ENCODE results near the gene RXRA.
A peak's percentile ranks its signal among the peaks of the same experiment; 100 is the strongest.

The RXRA gene

DNA sequence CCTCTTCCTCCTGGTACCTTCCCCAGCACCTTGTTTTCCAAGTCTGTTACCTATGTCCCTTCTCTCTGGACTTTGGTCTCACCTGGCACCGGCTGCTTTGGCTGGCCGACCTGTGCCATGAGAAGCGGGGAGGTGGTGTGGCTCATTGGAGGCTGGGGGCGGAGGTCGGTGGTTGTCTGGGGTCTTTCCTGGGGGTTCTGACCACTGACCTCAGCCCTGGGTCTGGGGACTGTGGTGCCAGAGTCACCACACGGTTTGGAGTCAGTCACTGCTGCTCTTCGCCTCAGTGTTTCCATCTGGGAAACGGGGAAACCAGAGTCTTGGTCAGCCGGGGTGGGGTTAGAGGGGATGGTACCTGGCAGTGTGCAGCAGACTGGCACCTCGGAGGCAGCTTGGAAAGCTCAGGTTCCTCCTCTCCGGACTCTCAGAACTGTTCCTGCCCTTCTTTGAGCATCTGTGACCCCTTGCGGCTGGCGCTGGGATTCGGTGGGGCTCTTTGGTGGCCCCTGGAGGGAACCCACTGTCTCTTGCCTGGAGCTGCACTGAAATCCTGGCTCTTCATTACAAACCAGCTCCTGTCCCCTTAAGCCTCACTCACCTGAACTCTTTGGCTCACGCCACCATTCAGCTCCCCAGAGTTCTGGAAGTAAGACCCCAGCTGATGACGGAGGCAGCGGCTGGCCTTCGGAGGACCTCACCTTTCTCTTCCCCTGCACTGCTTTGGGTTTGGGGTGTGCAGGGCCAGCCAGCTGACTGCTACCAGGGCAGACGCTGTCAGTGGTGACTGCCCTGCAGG, 4.1 kb upstream of the RXRA start:
- H3K4me3 ChIP-seq (ENCODE audit: low read length): no peak overlapping the region
- TF ChIP-seq, protein P1, sequence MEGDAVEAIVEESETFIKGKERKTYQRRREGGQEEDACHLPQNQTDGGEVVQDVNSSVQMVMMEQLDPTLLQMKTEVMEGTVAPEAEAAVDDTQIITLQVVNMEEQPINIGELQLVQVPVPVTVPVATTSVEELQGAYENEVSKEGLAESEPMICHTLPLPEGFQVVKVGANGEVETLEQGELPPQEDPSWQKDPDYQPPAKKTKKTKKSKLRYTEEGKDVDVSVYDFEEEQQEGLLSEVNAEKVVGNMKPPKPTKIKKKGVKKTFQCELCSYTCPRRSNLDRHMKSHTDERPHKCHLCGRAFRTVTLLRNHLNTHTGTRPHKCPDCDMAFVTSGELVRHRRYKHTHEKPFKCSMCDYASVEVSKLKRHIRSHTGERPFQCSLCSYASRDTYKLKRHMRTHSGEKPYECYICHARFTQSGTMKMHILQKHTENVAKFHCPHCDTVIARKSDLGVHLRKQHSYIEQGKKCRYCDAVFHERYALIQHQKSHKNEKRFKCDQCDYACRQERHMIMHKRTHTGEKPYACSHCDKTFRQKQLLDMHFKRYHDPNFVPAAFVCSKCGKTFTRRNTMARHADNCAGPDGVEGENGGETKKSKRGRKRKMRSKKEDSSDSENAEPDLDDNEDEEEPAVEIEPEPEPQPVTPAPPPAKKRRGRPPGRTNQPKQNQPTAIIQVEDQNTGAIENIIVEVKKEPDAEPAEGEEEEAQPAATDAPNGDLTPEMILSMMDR (conservative IDR thresholded peaks at IDR 0.05; ENCODE audit: low read length): no peak
- no peak for DNase-seq (ENCODE audit: low read depth)

DNA sequence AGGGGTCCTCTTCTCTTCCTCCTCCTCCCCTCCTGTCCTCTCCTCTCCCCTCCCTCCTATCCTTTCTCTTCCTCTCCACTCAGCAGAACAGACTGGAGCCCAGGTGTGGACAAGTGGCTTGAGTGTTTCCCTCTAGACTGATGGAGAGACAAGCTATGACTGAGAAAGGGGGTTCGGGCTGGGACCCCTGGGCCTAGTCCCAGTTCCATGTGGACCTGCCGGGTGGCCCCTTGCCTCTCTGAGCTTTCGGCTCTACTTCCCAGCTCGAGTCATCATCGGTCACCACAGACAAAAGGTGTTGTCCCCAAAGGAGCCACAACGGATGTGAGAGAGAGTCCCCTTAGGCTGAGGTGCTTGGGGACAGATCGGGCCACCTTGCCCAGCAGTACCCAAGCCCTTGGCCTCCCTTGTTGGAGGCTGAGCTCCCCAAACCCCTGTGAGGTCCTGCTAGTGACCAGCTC, 3.4 kb upstream of the RXRA start:
- DNase-seq (ENCODE audit: low read depth): no peak
- TF ChIP-seq, protein P1 (conservative IDR thresholded peaks at IDR 0.05; ENCODE audit: low read length): no peak
- no peak overlapping the region for H3K4me3 ChIP-seq (ENCODE audit: low read length)

DNA sequence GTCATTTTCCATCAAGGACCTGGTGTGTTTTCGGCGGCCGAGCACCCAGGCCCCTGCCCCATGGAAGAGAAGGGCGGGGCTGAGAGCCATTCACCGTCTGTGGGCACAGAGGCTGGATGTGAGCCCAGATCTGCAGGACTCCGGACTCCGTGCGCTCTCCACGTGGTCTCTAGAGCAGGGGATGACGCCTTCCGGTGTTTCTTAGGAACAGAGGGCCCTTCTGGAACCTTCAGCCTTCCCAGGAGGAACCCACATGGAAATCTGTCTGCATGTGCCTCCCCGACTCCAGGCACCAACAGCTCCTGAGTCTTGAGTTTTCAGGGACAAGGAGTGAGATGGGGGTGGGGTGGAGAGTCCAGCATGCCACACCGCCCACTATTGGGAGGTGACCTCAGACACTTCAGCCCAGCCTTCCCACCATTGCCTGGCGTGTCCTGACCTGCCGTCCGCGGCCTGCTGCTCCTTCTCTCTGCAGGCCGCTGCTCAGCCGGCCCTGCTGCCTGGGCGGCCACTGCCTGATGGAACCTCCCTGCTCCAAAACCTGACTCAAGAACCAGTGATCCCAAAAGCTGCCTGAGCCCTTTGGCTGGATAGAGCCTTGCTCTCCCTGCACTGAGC, 2.4 kb upstream of the RXRA start:
- TF ChIP-seq, protein P1 (conservative IDR thresholded peaks at IDR 0.05; ENCODE audit: low read length): no peak
- no peak overlapping the region for H3K4me3 ChIP-seq (ENCODE audit: low read length)
- peak; percentile 41 for DNase-seq (ENCODE audit: low read depth)

DNA sequence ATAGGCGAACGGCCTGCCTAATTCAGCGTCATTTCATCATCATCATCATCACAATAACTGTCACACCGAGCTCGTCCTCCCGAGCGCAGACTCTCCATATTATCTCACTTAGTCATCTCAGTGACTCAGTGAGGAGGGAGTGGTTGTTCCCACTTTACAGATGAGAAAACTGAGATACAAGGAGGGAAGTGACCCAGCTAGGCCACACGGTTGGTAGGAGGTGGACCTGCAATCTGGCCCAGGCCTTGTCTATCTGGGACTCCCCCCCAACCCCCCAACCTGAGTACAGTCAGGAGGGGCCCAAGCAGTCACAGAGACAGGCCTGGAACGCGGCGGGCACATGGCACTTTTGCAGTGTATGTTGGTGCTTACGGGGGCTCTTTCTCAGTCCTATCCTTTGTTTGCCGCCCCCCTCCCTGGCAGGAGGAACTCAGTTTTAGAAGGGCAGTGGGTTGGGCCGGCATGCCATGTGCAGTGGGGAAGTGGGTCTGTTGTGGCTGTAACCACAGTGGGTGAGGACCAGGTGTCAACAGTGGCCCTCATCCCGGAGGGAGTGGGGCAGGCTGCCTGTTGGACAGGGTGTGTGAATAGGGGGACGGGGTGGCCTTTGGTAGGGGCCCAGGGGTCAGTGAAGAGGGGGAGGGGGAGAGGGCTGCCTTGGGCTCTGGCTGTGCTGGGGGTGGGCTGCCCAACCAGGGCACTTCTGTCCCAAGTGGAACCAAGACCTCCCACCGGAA, 1.7 kb upstream of the RXRA start:
- TF ChIP-seq, protein P1 (conservative IDR thresholded peaks at IDR 0.05; ENCODE audit: low read length): no peak
- peak overlapping the region; percentile 83 for H3K4me3 ChIP-seq (ENCODE audit: low read length)
- DNase-seq (ENCODE audit: low read depth): peak; percentile 50

DNA sequence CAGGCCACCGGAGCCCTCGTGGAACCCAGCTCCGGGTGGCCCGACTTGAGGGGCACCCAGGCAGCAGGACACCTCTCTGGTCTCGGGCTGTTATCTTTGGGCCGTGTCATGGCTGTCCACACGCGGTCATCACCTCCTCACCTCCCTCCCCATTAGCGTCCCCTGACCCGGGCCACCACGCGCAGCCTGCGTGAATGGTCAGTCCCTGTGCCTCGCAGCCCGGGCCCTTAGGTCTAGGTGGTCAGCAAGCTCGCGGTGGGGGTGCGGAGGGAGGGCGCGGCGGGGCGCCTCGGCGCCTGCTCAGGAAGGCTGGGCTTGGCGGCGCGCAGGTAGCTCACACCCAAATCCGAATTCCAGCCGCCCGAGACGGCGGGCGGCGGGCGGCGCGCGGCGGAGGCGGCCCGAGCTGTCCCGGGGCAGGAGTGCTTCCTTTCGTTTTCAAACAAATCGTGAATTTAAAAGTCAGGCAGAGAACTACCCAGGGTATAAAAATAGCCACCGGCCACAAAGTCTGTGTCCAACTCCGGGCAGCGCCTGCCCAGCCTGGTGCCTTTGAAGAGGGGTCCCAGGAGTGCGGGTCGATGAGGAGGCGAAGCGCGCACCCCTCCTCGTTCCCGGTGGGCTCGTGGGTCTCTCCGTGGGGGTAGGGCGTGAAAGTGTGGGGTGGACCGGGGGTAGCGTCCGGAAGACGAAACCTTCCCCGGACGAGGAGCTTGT, 1.0 kb upstream of the RXRA start:
- DNase-seq (ENCODE audit: low read depth): peak; percentile 53
- peak overlapping the region; percentile 83 for H3K4me3 ChIP-seq (ENCODE audit: low read length)
- TF ChIP-seq, protein P1 (conservative IDR thresholded peaks at IDR 0.05; ENCODE audit: low read length): no peak

DNA sequence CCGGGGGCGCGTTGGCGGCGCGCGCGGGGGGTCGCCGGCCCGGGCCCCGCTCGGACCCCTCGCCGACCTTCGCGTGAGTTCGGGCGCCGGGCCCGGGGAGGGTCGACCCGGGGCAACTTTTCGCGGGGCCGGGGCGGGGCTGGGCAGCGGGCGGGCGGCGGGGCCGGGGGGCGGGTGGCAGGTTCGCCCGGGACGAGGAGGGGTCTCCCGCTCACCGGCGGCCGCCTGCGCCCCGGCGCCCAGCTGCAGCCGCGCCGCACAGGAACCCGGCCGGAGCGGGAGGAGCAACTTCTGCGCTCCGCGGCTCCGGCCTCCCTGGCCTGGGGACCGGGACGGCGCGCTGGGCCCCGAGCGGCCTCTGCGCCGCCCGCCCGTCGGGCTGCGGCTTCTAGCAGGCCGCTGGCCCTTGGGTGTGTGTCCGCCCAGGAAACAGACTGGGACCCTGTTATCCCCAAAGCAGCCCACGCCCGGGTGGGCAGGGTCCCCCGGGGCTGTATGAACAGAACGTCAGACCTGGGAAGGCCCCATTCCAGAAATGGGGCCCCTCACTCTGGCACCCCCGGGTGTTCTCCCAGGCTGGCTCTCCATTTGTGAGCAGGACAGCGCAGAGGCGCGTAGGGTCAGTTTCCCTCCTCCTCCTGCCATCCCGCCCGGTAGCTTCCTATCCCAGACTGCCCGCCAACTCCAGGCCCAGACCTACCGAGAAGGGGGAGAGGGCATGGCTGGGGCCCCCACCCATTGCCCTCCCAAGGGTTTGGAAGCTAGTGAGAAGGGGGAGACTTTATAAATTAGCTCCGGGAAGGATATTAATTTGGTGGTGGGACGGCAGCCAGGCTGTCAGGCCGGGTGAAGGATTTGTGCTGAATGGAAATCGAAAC, 708 bp downstream of the RXRA start:
- peak overlapping the region; percentile 75 for H3K4me3 ChIP-seq (ENCODE audit: low read length)
- TF ChIP-seq, protein P1 (conservative IDR thresholded peaks at IDR 0.05; ENCODE audit: low read length): no peak
- peak; percentile 23 for DNase-seq (ENCODE audit: low read depth)
